DND-41 (cell line): ENCODE measurements around the gene ERBB4.

ENCODE experiments used
- ATAC-seq: fragments of 200-7000 bp; cut with Tn5 transposase; 3 replicates; pipeline ENCODE4 v1.9.1; 2021; ENCODE audit warnings: low read depth; ENCODE audit not compliant: insufficient read depth
- DNase-seq: peaks from one replicate; pipeline ENCODE4 v3.0.0-alpha.2; 2020
- H2AFZ ChIP-seq: 2 replicates; pipeline ENCODE4 v1.6.0; 2012; ENCODE audit warnings: low read depth, low read length
- H3K27ac ChIP-seq: 2 replicates; pipeline ENCODE4 v1.5.1; 2012; ENCODE audit warnings: low read length, inconsistent platforms
- H3K27me3 ChIP-seq: fragments of 200-600 bp; sonication (generic); 2 replicates; pipeline ENCODE4 v1.6.0; 2012; ENCODE audit warnings: low read length, mild to moderate bottlenecking, inconsistent platforms; ENCODE audit not compliant: insufficient read depth, poor library complexity
- H3K36me3 ChIP-seq: 2 replicates; pipeline ENCODE4 v1.5.1; 2012; ENCODE audit warnings: low read length, inconsistent platforms; ENCODE audit not compliant: insufficient read depth
- H3K4me1 ChIP-seq: 2 replicates; pipeline ENCODE4 v1.5.1; 2012; ENCODE audit warnings: mild to moderate bottlenecking, low read length; ENCODE audit not compliant: insufficient read depth
- H3K4me2 ChIP-seq: 2 replicates; pipeline ENCODE4 v1.6.0; 2012; ENCODE audit warnings: mild to moderate bottlenecking, moderate library complexity, low read length, inconsistent platforms; ENCODE audit not compliant: insufficient read depth
- H3K4me3 ChIP-seq, 2 experiments: fragments of 200-600 bp in 1 of 2; shearing (Covaris generic) in 1 of 2; 2 replicates each; pipeline ENCODE4 v1.5.1; 2012 to 2016; ENCODE audit warnings: inconsistent platforms in 2 of 2, low read length in 2 of 2, mild to moderate bottlenecking in 2 of 2, low read depth in 1 of 2, moderate library complexity in 1 of 2
- H3K79me2 ChIP-seq: 2 replicates; pipeline ENCODE4 v1.6.0; 2012; ENCODE audit warnings: low read length, inconsistent platforms; ENCODE audit not compliant: insufficient read depth
- H3K9ac ChIP-seq: 2 replicates; pipeline ENCODE4 v1.6.0; 2012; ENCODE audit warnings: low read depth, mild to moderate bottlenecking, inconsistent platforms, low read length, moderate library complexity
- H3K9me3 ChIP-seq: 2 replicates; pipeline ENCODE4 v1.5.1; 2012; ENCODE audit warnings: low read length, moderate library complexity, mild to moderate bottlenecking, inconsistent platforms; ENCODE audit not compliant: insufficient read depth, severe bottlenecking
- H4K20me1 ChIP-seq: 2 replicates; pipeline ENCODE4 v1.6.0; 2012; ENCODE audit warnings: low read length; ENCODE audit not compliant: insufficient read depth
- EZH2 ChIP-seq: IDR thresholded peaks from 3 replicates; pipeline ENCODE4 v1.6.1; 2012; ENCODE audit warnings: borderline replicate concordance, low read depth, mild to moderate bottlenecking, moderate library complexity, low read length, inconsistent platforms; ENCODE audit not compliant: severe bottlenecking
- TF ChIP-seq, protein P1 (sequence below): IDR thresholded peaks from 2 replicates; pipeline ENCODE4 v1.5.1; 2012; ENCODE audit warnings: borderline replicate concordance, low read length, moderate library complexity, mild to moderate bottlenecking; ENCODE audit not compliant: poor library complexity, severe bottlenecking; ENCODE audit errors: extremely low read depth

Gene ERBB4

DNA sequence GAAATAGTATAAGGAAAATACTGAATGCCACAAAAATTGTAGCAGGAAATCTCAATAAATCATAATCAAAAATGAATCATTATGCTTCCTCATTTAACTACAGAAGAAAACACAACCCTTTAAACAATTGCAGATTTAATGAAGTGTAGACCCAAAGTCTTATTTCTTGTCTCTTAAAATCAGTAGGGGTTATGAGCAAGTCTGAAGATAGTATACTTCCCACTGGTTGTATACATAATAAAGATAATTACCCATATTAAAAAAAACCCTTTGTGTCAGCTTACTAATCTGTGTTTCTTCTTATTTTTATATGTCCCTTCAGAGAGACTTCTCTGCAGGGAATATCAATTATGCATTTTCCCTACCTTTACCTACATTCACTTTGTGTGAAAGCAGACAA, 504.7 kb downstream of the ERBB4 start:
- no peak for TF ChIP-seq EZH2
- TF ChIP-seq, protein P1, sequence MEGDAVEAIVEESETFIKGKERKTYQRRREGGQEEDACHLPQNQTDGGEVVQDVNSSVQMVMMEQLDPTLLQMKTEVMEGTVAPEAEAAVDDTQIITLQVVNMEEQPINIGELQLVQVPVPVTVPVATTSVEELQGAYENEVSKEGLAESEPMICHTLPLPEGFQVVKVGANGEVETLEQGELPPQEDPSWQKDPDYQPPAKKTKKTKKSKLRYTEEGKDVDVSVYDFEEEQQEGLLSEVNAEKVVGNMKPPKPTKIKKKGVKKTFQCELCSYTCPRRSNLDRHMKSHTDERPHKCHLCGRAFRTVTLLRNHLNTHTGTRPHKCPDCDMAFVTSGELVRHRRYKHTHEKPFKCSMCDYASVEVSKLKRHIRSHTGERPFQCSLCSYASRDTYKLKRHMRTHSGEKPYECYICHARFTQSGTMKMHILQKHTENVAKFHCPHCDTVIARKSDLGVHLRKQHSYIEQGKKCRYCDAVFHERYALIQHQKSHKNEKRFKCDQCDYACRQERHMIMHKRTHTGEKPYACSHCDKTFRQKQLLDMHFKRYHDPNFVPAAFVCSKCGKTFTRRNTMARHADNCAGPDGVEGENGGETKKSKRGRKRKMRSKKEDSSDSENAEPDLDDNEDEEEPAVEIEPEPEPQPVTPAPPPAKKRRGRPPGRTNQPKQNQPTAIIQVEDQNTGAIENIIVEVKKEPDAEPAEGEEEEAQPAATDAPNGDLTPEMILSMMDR = no peak
- Histone ChIP-seq H4K20me1 (no peaks in the 10 kb centered on the region), H3K9ac (no peak overlapping the region), H3K4me2 (no peak overlapping the region), H3K4me1 (no peaks in the 10 kb centered on the region), H3K79me2 (no peaks in the 10 kb centered on the region), H3K4me3 (no peak overlapping the region), H3K9me3 (no peaks in the 10 kb centered on the region), H3K27ac (no peak overlapping the region), H3K36me3 (no peaks in the 10 kb centered on the region), H2AFZ (no peak overlapping the region), H3K27me3 (no peaks in the 10 kb centered on the region)
- ATAC-seq = no peak
- no peak for DNase-seq

DNA sequence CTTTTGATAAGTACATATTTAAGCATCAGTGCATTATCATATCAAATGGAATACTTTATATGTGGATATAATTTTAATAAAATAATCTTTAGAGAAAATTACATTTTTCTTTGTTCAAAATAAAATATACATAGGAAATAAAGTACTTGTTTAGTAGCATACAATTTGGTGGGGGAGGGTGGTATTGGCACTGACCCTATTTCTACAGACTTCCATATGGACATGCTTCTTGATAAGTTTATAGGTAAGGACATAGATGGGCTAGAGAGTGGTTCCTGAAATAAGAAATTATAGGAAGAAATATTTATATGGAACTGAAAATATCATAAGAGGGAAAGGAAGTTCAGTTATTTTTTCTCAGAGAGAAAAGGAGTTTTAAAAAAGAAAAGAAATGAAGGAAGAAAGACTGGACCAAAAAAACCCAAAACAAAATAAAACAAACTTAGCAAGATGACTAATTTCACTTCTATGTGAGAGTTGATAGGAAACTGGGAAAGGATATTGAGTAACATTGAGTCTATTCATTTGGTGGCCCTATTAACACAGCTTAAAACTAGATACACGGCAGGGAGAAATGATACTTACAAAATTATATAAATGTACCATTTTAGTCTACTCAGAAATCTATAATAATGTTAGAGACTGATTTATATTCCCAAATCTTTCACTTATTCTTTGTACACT, 505.9 kb downstream of the ERBB4 start:
- no peak overlapping the region for H3K4me2 ChIP-seq
- no peaks in the 10 kb centered on the region for H3K79me2 ChIP-seq
- no peak overlapping the region for H3K27ac ChIP-seq
- no peaks in the 10 kb centered on the region for H3K27me3 ChIP-seq
- no peak for DNase-seq
- H4K20me1 ChIP-seq = no peaks in the 10 kb centered on the region
- no peak overlapping the region for H3K4me3 ChIP-seq
- H3K9ac ChIP-seq = no peak overlapping the region
- no peak overlapping the region for H2AFZ ChIP-seq
- ATAC-seq = no peak
- H3K36me3 ChIP-seq = no peaks in the 10 kb centered on the region
- H3K4me1 ChIP-seq = no peaks in the 10 kb centered on the region
- TF ChIP-seq, protein P1 = no peak
- TF ChIP-seq EZH2 = no peak
- H3K9me3 ChIP-seq = no peaks in the 10 kb centered on the region

DNA sequence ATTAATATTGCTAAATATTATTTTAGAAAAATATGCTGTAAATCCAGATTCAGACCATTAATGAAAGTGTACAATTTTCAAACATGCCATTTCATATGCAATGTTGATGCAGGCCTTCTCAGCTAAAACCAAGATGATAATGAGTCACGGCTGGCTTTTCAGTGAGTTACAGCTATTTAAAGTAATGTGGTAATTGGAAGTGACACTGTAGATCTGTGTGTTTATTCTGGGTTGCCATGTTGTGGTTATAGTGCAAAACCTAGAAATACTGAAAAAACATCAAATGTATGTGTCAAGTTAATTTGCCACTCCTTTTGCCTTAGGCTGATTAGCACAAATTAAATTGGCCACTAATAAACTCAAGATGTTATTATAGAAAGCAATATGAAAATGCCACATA, 506.6 kb downstream of the ERBB4 start:
- Histone ChIP-seq H3K27me3 (no peaks in the 10 kb centered on the region), H3K9ac (no peak overlapping the region), H3K27ac (no peak overlapping the region), H3K79me2 (no peaks in the 10 kb centered on the region), H3K36me3 (no peaks in the 10 kb centered on the region), H3K9me3 (no peaks in the 10 kb centered on the region), H3K4me2 (no peak overlapping the region), H4K20me1 (no peaks in the 10 kb centered on the region), H2AFZ (no peak overlapping the region), H3K4me3 (no peak overlapping the region), H3K4me1 (no peaks in the 10 kb centered on the region)
- no peak for ATAC-seq
- no peak for TF ChIP-seq EZH2
- TF ChIP-seq, protein P1 = no peak
- no peak for DNase-seq
